Transverse colon (tissue), 4 donors: ENCODE results near the gene ZNF138. TPM values are rescaled to one million over a fixed set of nuclear protein-coding genes. Genes with fewer than 3 reads are reported as not detected.

ENCODE experiments used
- DNase-seq: peaks from one replicate; pipeline ENCODE4 v3.0.0-alpha.2; 2019
- H3K27ac ChIP-seq, 4 donors: fragments of 200-600 bp; sonication (generic); 2 replicates each; pipeline ENCODE4 v1.5.1; 2016 to 2018; ENCODE audit warnings: inconsistent platforms in 4 of 4
- H3K27me3 ChIP-seq: fragments of 200-600 bp; sonication (generic); 2 replicates; pipeline ENCODE4 v1.5.1; 2017; ENCODE audit warnings: inconsistent platforms
- H3K36me3 ChIP-seq, 4 donors: fragments of 200-600 bp; sonication (generic); 2 replicates each; pipeline ENCODE4 v1.5.1; 2017 to 2019; ENCODE audit warnings: inconsistent platforms in 4 of 4
- H3K4me1 ChIP-seq, 4 donors: fragments of 200-600 bp; sonication (generic); 2 replicates each; pipeline ENCODE4 v1.5.1; 2017 to 2020; ENCODE audit warnings: inconsistent platforms in 4 of 4
- H3K4me3 ChIP-seq, 4 donors: fragments of 200-600 bp; sonication (generic); 1 replicate in 1 of 4; 2 replicates in 3 of 4; pipeline versions ENCODE4 v1.5.1 to v1.6.1; 2017 to 2019; ENCODE audit warnings: inconsistent platforms in 4 of 4
- H3K9me3 ChIP-seq, 2 donors: fragments of 200-600 bp; sonication (generic); 2 replicates each; pipeline ENCODE4 v1.5.1; 2017 to 2019; ENCODE audit warnings: inconsistent platforms in 2 of 2
- CTCF ChIP-seq, 5 experiments: fragments of 200-600 bp in 3 of 5; fragments of 450-650 bp in 2 of 5; sonication (generic) in 3 of 5; IDR thresholded peaks; 1 replicate in 2 of 5; 2 replicates in 3 of 5; pipeline ENCODE4 v1.5.1; 2016 to 2017; ENCODE audit warnings: antibody characterized with exemption in 5 of 5, inconsistent platforms in 3 of 5, mild to moderate bottlenecking in 2 of 5, moderate library complexity in 1 of 5
- EP300 ChIP-seq: sonication (generic); formaldehyde crosslinking; IDR thresholded peaks from one replicate; pipeline ENCODE4 v1.6.1; 2017; ENCODE audit warnings: antibody characterized with exemption, low read depth
- POLR2A ChIP-seq: fragments of 450-650 bp; IDR thresholded peaks from one replicate; pipeline ENCODE4 v1.6.1; 2016; ENCODE audit warnings: antibody characterized with exemption, mild to moderate bottlenecking, moderate library complexity
- POLR2AphosphoS5 ChIP-seq, 3 donors: sonication (generic); formaldehyde crosslinking; IDR thresholded peaks; one replicate each; pipeline ENCODE4 v1.6.1; 2016; ENCODE audit warnings: antibody characterized with exemption in 3 of 3
- WGBS, 2 donors: methylation state at CpG; one replicate each; pipeline ENCODE4 v1.1.5; 2018; ENCODE audit warnings: low coverage in 1 of 2; 5-methylcytosine and 5-hydroxymethylcytosine counted together
- in situ Hi-C, 4 donors: fragments of 200-750 bp; cut with MboI; loops; one replicate each; pipeline versions ENCODE4 v1.15.0 to v1.15.1; 2017; ENCODE audit warnings: low sequenced_read_pairs in 3 of 4, low pct_ligation_motif_present in 1 of 4, low pct_unique_long_range_greater_than_20kb in 1 of 4
- intact Hi-C: fragments of 100-400 bp; cut with DNase I; formaldehyde crosslinking; loops from one replicate; pipeline ENCODE4 v1.15.1; 2023; ENCODE audit warnings: low total_unique reads
- total RNA-seq, 4 donors: library from RNA; depleted of rRNA; stranded (reverse); fragments of >200 nt; gene quantifications; one replicate each; pipeline ENCODE4 v1.1.0, GENCODE V29; 2016

The ZNF138 gene
- total RNA-seq, 4 donors from 2014 or later, result 4.2 to 17.2 (median 10.9) TPM

- intact Hi-C loops, result no loop called here
- Histone ChIP-seq H3K27me3 (no peaks in the 10 kb centered on the region), H3K4me1 (no peaks in the 10 kb centered on the region), H3K9me3 (no peaks in the 10 kb centered on the region), H3K36me3 (no peaks in the 10 kb centered on the region), H3K27ac (no peak overlapping the region), H3K4me3 (no peak overlapping the region)
- no peak for DNase-seq
- in situ Hi-C loops, result no loop called here
- 80 to 88% methylated on average over 2 to 11 of the region's 11 CpGs for WGBS, 2 donors
- no peak for TF ChIP-seq EP300
- TF ChIP-seq CTCF (IDR thresholded peaks at IDR 0.05), result no peak
- TF ChIP-seq POLR2A, result no peak
Observed at GRCh38 chr7:64868499-64868898, 74.3 kb downstream of the ZNF138 start.

GRCh38 chr7:64869121-64869725, 75.0 kb downstream of the ZNF138 start:
- Histone ChIP-seq H3K36me3 (no peaks in the 10 kb centered on the region), H3K9me3 (no peaks in the 10 kb centered on the region), H3K4me3 (no peak overlapping the region), H3K4me1 (no peaks in the 10 kb centered on the region), H3K27me3 (no peaks in the 10 kb centered on the region), H3K27ac (no peak overlapping the region)
- TF ChIP-seq POLR2AphosphoS5 (IDR thresholded peaks at IDR 0.05) (no peak), CTCF (IDR thresholded peaks at IDR 0.05) (no peak), POLR2A (no peak)
- intact Hi-C loops, result no loop called here
- in situ Hi-C loops, result no loop called here
- DNase-seq, result no peak
- WGBS, 2 donors, result 67 to 80% methylated on average over 1 to 8 of the region's 8 CpGs

- H3K9me3 ChIP-seq, result no peaks in the 10 kb centered on the region
- intact Hi-C loops, result no loop called here
- H3K4me3 ChIP-seq, result no peak overlapping the region
- H3K27ac ChIP-seq, result no peak overlapping the region
- in situ Hi-C loops, result no loop called here
- TF ChIP-seq POLR2AphosphoS5 (IDR thresholded peaks at IDR 0.05), result no peak
- TF ChIP-seq EP300, result no peak
- TF ChIP-seq CTCF (IDR thresholded peaks at IDR 0.05), result no peak
- no peak for TF ChIP-seq POLR2A
- DNase-seq, result no peak
- H3K36me3 ChIP-seq, result no peaks in the 10 kb centered on the region
- H3K27me3 ChIP-seq, result no peaks in the 10 kb centered on the region
- H3K4me1 ChIP-seq, result no peaks in the 10 kb centered on the region
- WGBS, 2 donors, result 92 to 93% methylated on average over 5 to 32 of the region's 32 CpGs
Observed at GRCh38 chr7:64869912-64870562, 75.8 kb downstream of the ZNF138 start.

GRCh38 chr7:64870656-64871055, 76.4 kb downstream of the ZNF138 start:
- Histone ChIP-seq H3K27me3 (no peaks in the 10 kb centered on the region), H3K4me1 (no peaks in the 10 kb centered on the region), H3K27ac (no peak overlapping the region), H3K9me3 (no peaks in the 10 kb centered on the region), H3K4me3 (no peak overlapping the region), H3K36me3 (no peaks in the 10 kb centered on the region)
- 90% methylated on average over 13 of the region's 13 CpGs; no CpG with 5 or more reads in 1 of the 2 donors for WGBS, 2 donors
- no peak for DNase-seq
- intact Hi-C loops (no loop called here), in situ Hi-C loops (no loop called here)
- no peak for TF ChIP-seq CTCF (IDR thresholded peaks at IDR 0.05)
- TF ChIP-seq POLR2AphosphoS5 (IDR thresholded peaks at IDR 0.05), result no peak
- no peak for TF ChIP-seq EP300
- no peak for TF ChIP-seq POLR2A
